ENCODE results near the gene MICAL2.

- no peak for TF ChIP-seq POLR2A (IDR thresholded peaks at IDR 0.05)
- TF ChIP-seq CTCF (IDR thresholded peaks at IDR 0.05) = no peak
Measured at GRCh38 chr11:12190511-12190910, 80.1 kb downstream of the MICAL2 start.
